ENCODE measurements around the gene ATP1A4. TPM values are rescaled to one million over a fixed set of nuclear protein-coding genes. Genes with fewer than 3 reads are reported as not detected.

The ATP1A4 gene
- total and polyA plus RNA-seq, 4 donors: not detected

GRCh38 chr1:160107512-160107911 is 43.9 kb upstream of the ATP1A4 start:
- no peak overlapping the region for H3K4me3 ChIP-seq (ENCODE audit: low read depth in 1 of 3, low read length in 3 of 3)
- H3K27ac ChIP-seq (ENCODE audit: low read depth in 1 of 2, low read length in 2 of 2): no peak overlapping the region
- peaks cover 0 to 4% (median 0%) of the 10 kb centered on the region in 4 donors for H3K4me1 ChIP-seq (ENCODE audit: control insufficient read depth in 4 of 4, insufficient read depth in 4 of 4, low read length in 3 of 4)
- TF ChIP-seq GABPA (IDR thresholded peaks at IDR 0.05 in 1 of 2, conservative IDR thresholded peaks at IDR 0.05 in 1 of 2): no peak
- TF ChIP-seq MAX (IDR thresholded peaks at IDR 0.05): no peak
- TF ChIP-seq YY1 (IDR thresholded peaks at IDR 0.05): no peak
- TF ChIP-seq ATF3 (IDR thresholded peaks at IDR 0.05): no peak
- TF ChIP-seq FOXA2 (IDR thresholded peaks at IDR 0.05): no peak
- no peak for TF ChIP-seq CTCF (IDR thresholded peaks at IDR 0.05; ENCODE audit: low read depth, low read length, missing input control)
- TF ChIP-seq EGR1 (IDR thresholded peaks at IDR 0.05; ENCODE audit: low read depth in 2 of 2): no peak
- no peak for TF ChIP-seq NR2F2 (IDR thresholded peaks at IDR 0.05)
- TF ChIP-seq SP1 (IDR thresholded peaks at IDR 0.05): no peak
- no peak for TF ChIP-seq HNF4A (conservative IDR thresholded peaks at IDR 0.05)
- no peak for TF ChIP-seq RXRA (IDR thresholded peaks at IDR 0.05)
- no peak for TF ChIP-seq TAF1 (conservative IDR thresholded peaks at IDR 0.05)
- no peak for TF ChIP-seq HNF4G (IDR thresholded peaks at IDR 0.05)
- no peak for TF ChIP-seq RAD21 (IDR thresholded peaks at IDR 0.05)
- TF ChIP-seq REST (IDR thresholded peaks at IDR 0.05): no peak
- no peak overlapping the region for H3K9ac ChIP-seq (ENCODE audit: low read depth in 1 of 2, low read length in 2 of 2)
- H3K27me3 ChIP-seq (ENCODE audit: control insufficient read depth in 4 of 4, insufficient read depth in 4 of 4, low read length in 3 of 4): no peaks in the 10 kb centered on the region
- DNase-seq (ENCODE audit: low spot score): no peak
- H3K9me3 ChIP-seq (ENCODE audit: control insufficient read depth in 4 of 4, low read length in 3 of 4): no peaks in the 10 kb centered on the region
- H3K36me3 ChIP-seq (ENCODE audit: control insufficient read depth in 4 of 4, insufficient read depth in 3 of 4, low read depth in 1 of 4, low read length in 3 of 4): no peaks in the 10 kb centered on the region
- 97% methylated on average over 1 of the region's 1 CpG for WGBS

- H3K4me1 ChIP-seq (ENCODE audit: control insufficient read depth in 4 of 4, insufficient read depth in 4 of 4, low read length in 3 of 4): peaks cover 0 to 4% (median 0%) of the 10 kb centered on the region in 4 donors
- no peak overlapping the region for H3K4me3 ChIP-seq (ENCODE audit: low read depth in 1 of 3, low read length in 3 of 3)
- no peak overlapping the region for H3K9ac ChIP-seq (ENCODE audit: low read depth in 1 of 2, low read length in 2 of 2)
- TF ChIP-seq SP1 (IDR thresholded peaks at IDR 0.05) (no peak), CTCF (IDR thresholded peaks at IDR 0.05; ENCODE audit: low read depth, low read length, missing input control) (peak; percentile 41), RAD21 (IDR thresholded peaks at IDR 0.05) (peak in 1 of 2 donors; percentile 53)
- WGBS: 25% methylated on average over 6 of the region's 6 CpGs
- no peaks in the 10 kb centered on the region for H3K36me3 ChIP-seq (ENCODE audit: control insufficient read depth in 4 of 4, insufficient read depth in 3 of 4, low read depth in 1 of 4, low read length in 3 of 4)
- no peaks in the 10 kb centered on the region for H3K27me3 ChIP-seq (ENCODE audit: control insufficient read depth in 4 of 4, insufficient read depth in 4 of 4, low read length in 3 of 4)
- H3K27ac ChIP-seq (ENCODE audit: low read depth in 1 of 2, low read length in 2 of 2): no peak overlapping the region
- no peak for DNase-seq (ENCODE audit: low spot score)
- H3K9me3 ChIP-seq (ENCODE audit: control insufficient read depth in 4 of 4, low read length in 3 of 4): no peaks in the 10 kb centered on the region
Measured at GRCh38 chr1:160108888-160109662, 42.3 kb upstream of the ATP1A4 start.
